NCI-H1048 (cell line): Measurements from ENCODE around the gene FAM227B.
"Not testable (repeated sequence)": the region's sequence is repeated elsewhere in the genome, so short reads cannot be mapped to it uniquely, and the experiment has no call there.

Experiments used
- DNase-seq: peaks from one replicate; lab custom pipeline; 2025; lab: John Stamatoyannopoulos, UW

FAM227B gene

GRCh38 chr15:49438962-49439631, 181.5 kb downstream of the FAM227B start:
- no peak for DNase-seq

GRCh38 chr15:49436751-49437150, 183.9 kb downstream of the FAM227B start:
- no peak for DNase-seq

DNA sequence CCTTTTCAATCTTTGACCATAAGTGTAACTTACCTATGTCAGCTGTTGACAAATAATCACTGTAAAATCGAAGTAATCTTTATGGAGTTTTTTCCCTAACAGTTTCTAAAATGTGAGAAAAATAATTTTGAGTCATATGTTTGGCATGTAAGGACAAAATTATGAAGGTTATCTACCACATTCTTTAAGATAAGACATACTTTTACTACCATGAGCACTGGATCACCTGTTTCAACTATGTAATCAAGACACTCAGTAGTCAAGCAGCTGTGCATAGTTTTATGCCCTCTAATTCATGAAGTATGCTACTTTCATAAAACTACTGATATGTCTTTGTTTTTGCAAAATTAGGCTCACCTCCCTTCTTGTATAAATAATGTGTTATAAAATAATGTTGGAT, 185.4 kb downstream of the FAM227B start:
- no peak for DNase-seq

- no peak for DNase-seq
These were observed 190.6 kb downstream of the FAM227B start for GRCh38 chr15:49430046-49430445.

- DNase-seq = no peak
These were observed 192.1 kb downstream of the FAM227B start for GRCh38 chr15:49428409-49429095.

DNA sequence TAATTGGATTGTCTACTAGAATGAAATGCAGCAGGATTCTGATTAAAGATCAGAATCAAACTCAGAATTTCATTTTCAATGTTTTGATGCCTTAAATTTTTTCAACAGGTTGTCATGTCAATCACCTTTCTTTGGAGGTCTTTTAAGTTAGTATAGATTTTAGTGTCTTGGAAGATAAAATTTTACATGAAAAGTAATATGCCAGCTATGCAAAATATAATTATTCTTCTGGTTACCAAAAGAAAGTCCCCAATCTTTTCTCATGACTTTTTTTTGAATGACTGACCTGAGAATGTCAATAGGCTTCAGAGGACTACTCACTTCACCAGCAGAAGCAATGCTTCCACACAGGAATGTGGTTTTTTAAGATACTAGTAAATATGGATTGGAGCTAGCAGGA, 193.2 kb downstream of the FAM227B start:
- DNase-seq = no peak

DNA sequence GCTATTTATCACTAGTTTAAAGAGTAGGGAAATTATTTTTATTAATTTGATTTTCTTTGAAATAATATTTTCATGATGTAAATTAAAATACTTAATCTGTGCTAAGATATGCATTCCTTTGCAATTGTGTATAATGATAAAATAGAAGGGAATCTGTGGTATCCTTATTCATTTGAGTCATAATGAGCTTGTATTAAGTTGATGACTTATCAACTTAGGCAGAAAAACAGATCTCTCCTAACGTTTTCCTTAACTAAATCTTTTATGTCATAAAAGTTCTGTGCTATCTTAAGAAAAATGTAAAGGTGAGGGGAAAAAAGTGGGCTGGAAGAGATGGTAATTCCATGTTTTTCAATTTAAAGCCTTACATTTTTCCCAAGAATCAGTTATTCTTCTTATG, 195.7 kb downstream of the FAM227B start:
- DNase-seq = no peak

- DNase-seq = no peak
These were observed 196.6 kb downstream of the FAM227B start for GRCh38 chr15:49423901-49424550.

- DNase-seq = peak; percentile 51
These were observed 197.6 kb downstream of the FAM227B start, which contains the start of gene FGF7 for GRCh38 chr15:49423021-49423420. FGF7 (plus strand) TSS chr15:49423242; CDS start chr15:49424298, 1,056 bp downstream.

DNA sequence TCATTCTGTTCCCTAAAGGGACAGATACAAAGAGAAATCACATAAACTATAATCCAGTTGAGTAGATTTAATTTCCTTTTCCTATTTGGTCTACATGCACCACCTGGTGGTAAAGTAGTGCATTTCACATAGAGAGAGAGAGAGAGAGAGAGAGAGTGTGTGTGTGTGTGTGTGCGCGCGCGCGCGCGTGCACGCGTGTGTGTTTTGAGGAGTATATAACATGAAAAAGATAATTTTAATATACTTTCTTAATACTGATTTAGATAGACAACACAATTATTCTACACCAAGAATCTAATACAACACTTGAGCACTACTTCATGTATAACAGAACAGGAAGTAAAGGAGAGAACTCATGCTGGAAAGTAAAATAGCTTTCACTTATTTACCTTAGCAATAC, 198.6 kb downstream of the FAM227B start:
- DNase-seq = no peak

DNA sequence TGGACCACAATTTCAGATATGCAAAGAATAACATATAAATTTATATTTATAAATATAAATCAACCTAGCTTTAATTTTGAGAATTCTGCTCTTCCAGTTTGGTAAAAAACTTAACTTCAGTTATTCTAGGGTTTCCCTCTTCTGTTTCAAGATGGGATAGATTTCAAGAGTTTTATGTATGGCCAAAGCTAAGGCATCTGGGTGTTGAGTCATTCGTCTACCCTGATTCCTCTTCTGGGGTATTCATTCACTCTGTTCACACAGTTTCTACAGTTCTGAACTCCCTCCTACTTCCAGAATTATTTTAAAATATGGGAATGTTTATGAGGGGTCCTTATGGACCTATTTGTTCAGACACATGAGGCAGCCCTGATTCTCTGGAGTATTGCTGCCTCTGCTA, 201.8 kb downstream of the FAM227B start:
- no peak for DNase-seq

DNA sequence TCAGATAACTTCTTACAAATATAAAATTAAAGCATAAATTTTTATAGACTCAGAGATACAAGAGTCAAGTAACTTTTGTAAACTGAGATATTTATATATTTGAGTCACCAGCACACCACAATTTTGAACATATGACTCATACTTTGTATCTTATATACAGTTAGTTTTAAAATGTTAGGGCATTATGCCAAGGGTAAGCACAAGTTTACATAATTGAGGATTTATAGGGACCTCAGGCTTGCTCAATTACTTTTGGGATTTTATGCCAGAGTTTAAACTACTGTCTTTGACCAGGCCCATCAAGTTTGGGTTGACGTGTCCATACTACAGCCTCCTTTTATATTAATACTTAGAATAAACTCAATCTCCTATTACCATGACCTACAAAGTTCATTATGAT, 205.0 kb downstream of the FAM227B start:
- no peak for DNase-seq

DNA sequence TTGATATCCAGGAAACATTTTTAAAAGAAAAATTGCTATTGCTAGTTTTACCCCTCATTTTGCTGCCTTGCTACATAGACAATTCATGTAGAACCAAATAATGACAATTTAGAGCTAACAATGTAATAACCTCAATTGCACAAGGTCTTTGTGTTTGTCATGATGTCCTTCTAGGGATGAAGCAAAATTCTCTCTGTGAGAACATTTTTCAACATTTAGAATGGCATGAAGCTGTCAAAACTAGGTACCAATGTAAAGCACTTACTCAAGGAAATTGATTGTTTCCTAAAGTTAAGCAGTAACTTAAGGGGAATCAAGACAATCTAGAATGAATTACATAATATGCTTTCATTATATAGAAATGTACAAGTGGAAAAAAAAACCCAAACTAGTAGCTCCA, 205.5 kb downstream of the FAM227B start:
- no peak for DNase-seq

DNA sequence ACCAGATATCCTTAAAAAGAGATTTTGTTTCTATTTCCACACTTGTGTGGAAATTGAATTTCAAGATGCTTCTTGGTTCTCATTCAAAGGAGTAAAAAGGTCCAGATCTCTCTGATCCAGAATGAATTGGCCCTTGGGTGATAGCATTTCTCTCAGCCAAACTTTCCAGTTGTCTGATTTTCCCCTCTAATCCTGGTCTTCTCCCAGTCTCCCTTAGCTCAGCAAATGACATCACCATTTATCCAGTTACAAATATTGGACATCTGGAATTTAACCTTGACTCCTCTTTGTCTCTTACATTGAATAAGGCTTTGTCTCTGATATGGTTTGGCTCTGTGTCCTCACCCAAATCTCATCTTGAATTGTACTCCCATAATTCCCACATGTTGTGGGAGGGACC, 207.8 kb downstream of the FAM227B start:
- DNase-seq = no peak

DNA sequence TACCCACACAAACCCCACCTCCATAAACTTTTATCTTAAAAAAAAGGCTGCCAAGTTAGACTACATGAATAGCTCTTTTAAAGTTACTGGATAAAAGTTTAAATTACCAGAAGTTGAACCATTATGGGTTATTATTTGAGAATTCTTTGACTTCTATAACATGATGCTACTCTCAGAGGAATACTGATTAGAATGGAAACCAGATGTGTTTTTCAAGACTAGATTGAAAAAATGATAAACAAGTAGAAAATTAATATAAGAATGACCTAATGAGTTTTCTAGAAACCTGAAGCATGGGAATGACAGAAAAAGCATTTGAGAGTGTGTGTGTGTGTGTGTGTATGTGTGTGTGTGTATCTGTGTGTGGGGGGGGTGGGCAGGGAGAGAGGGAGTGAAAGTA, 210.0 kb downstream of the FAM227B start:
- no peak for DNase-seq

GRCh38 chr15:49406352-49407118, 214.1 kb downstream of the FAM227B start:
- no peak for DNase-seq

GRCh38 chr15:49402515-49403296, 217.9 kb downstream of the FAM227B start:
- not testable (repeated sequence) for DNase-seq

GRCh38 chr15:49387471-49387870, 233.1 kb downstream of the FAM227B start:
- no peak for DNase-seq

GRCh38 chr15:49383266-49383665, 237.4 kb downstream of the FAM227B start:
- DNase-seq = no peak

GRCh38 chr15:49382394-49382793, 238.2 kb downstream of the FAM227B start:
- DNase-seq = no peak

GRCh38 chr15:49380912-49381311, 239.7 kb downstream of the FAM227B start:
- DNase-seq = no peak

- DNase-seq = no peak
These were observed 240.6 kb downstream of the FAM227B start for GRCh38 chr15:49379996-49380395.
